ENCODE results near the gene GTSF1L. TPM values are rescaled to one million over a fixed set of nuclear protein-coding genes. Genes with fewer than 3 reads are reported as not detected.

Gene GTSF1L
- total RNA-seq: not detected in 2 replicates

GRCh38 chr20:43726811-43727338 is at the start of gene GTSF1L:
GTSF1L (minus strand) TSS chr20:43727002; CDS start chr20:43726694, 308 bp downstream.

Other genes starting within 250 kb of the GTSF1L start
- gene L3MBTL1, start 219.3 kb downstream of the GTSF1L start, total RNA-seq: 3.1 and 7.0 TPM in 2 replicates
- gene SGK2, start 168.0 kb downstream of the GTSF1L start, total RNA-seq: under 0.01 and 0.93 TPM in 2 replicates
- gene IFT52, start 136.1 kb downstream of the GTSF1L start, total RNA-seq: 19.1 and 22.6 TPM in 2 replicates
- 0.07 and 0.34 TPM in 2 replicates for gene MYBL2, start 59.9 kb downstream of the GTSF1L start, total RNA-seq
- under 0.01 and 0.28 TPM in 2 replicates for gene TOX2, start 187.8 kb upstream of the GTSF1L start, total RNA-seq

All from nasal cavity respiratory epithelium epithelial cell of viscerocranial mucosa (primary cell).